NCI-H2081 (cell line): ENCODE data around the gene PSENEN.

Experiments
- DNase-seq, 2 experiments: peaks; one replicate each; lab custom pipeline; 2025; lab: John Stamatoyannopoulos, UW

PSENEN gene

GRCh38 chr19:35745328-35746086, at the start of gene PSENEN, which contains the start of gene U2AF1L4:
Gene PSENEN, plus strand, starts transcription at chr19:35745651. Its CDS starts 280 bp downstream, at chr19:35745931.
Gene U2AF1L4, minus strand, starts transcription at chr19:35745418. Its CDS starts 27 bp downstream, at chr19:35745391.
- peak; percentile 98 to 99 for DNase-seq

GRCh38 chr19:35695895-35696422, 49.5 kb upstream of the PSENEN start:
- DNase-seq, result no peak

- no peak for DNase-seq
Measured at GRCh38 chr19:35696835-35697234, 48.6 kb upstream of the PSENEN start.

- DNase-seq, result peak; percentile 97 to 99
Measured at GRCh38 chr19:35702223-35703012, 43.0 kb upstream of the PSENEN start.

- no peak for DNase-seq
Measured at GRCh38 chr19:35703343-35703742, 42.1 kb upstream of the PSENEN start.

GRCh38 chr19:35704218-35704617, 41.2 kb upstream of the PSENEN start, which contains the start of gene ZBTB32:
Gene ZBTB32, plus strand, starts transcription at chr19:35704558. Its CDS starts 10,069 bp downstream, at chr19:35714627.
- DNase-seq, result no peak

GRCh38 chr19:35708391-35708790, 37.1 kb upstream of the PSENEN start:
- DNase-seq, result no peak

- DNase-seq, result no peak
Measured at GRCh38 chr19:35710784-35711723, 34.4 kb upstream of the PSENEN start.

- DNase-seq, result no peak
Measured at GRCh38 chr19:35712567-35713505, 32.6 kb upstream of the PSENEN start.

- DNase-seq, result no peak
Measured at GRCh38 chr19:35713506-35713850, 32.0 kb upstream of the PSENEN start.

- DNase-seq, result no peak
Measured at GRCh38 chr19:35713904-35714495, 31.5 kb upstream of the PSENEN start.

- DNase-seq, result peak; percentile 15 to 33
Measured at GRCh38 chr19:35714601-35715354, 30.7 kb upstream of the PSENEN start.

- DNase-seq, result no peak
Measured at GRCh38 chr19:35715355-35715809, 30.1 kb upstream of the PSENEN start.

GRCh38 chr19:35715981-35716800, 29.3 kb upstream of the PSENEN start:
- DNase-seq, result no peak

GRCh38 chr19:35716801-35717664, 28.4 kb upstream of the PSENEN start:
- peak; percentile 67 to 95 for DNase-seq

- DNase-seq, result peak in 1 of 2 experiments; percentile 95
Measured at GRCh38 chr19:35717665-35718344, 27.6 kb upstream of the PSENEN start, which contains the start of gene KMT2B. Gene KMT2B, plus strand, starts transcription at chr19:35718003. Its CDS starts 16 bp downstream, at chr19:35718019.
